H1 (cell line): Measurements from ENCODE around the gene ACBD4.

Experiments used
- ATF3 ChIP-seq: IDR thresholded peaks from 2 replicates; pipeline ENCODE4 v1.6.1; 2011; ENCODE audit warnings: low read depth, mild to moderate bottlenecking, low read length; ENCODE audit not compliant: insufficient read depth
- CBX5 ChIP-seq: fragments of 300-800, 300-1000 bp; sonication (generic); IDR thresholded peaks from 2 replicates; pipeline ENCODE4 v1.7.1; 2016; ENCODE audit warnings: antibody characterized with exemption, low read length, low read depth
- CHD1 ChIP-seq: IDR thresholded peaks from 2 replicates; pipeline ENCODE4 v1.6.1; 2012; ENCODE audit warnings: low read depth, low read length, improper control_type of control experiment
- CTCF ChIP-seq, 3 experiments: IDR thresholded peaks; 1 replicate in 2 of 3; 2 replicates in 1 of 3; pipeline versions ENCODE4 v1.5.1 to v1.6.1; 2011; ENCODE audit warnings: low read length in 3 of 3, mild to moderate bottlenecking in 3 of 3, inconsistent platforms in 2 of 3, low read depth in 1 of 3, moderate library complexity in 1 of 3; ENCODE audit not compliant: insufficient read depth in 1 of 3; ENCODE audit errors: control extremely low read depth in 1 of 3
- EZH2 ChIP-seq: fragments of 200-600 bp; sonication (generic); IDR thresholded peaks from 2 replicates; pipeline ENCODE4 v1.7.1; 2012; ENCODE audit warnings: low read depth, mild to moderate bottlenecking, moderate library complexity, low read length, inconsistent platforms; ENCODE audit not compliant: severe bottlenecking
- GABPA ChIP-seq: IDR thresholded peaks from 2 replicates; pipeline ENCODE4 v1.6.1; 2011; ENCODE audit warnings: mild to moderate bottlenecking, low read length, moderate library complexity, borderline replicate concordance; ENCODE audit not compliant: insufficient read depth
- KDM4A ChIP-seq: IDR thresholded peaks from one replicate; pipeline ENCODE4 v1.7.1; 2012; ENCODE audit warnings: low read depth, mild to moderate bottlenecking, moderate library complexity, low read length, inconsistent platforms; ENCODE audit not compliant: severe bottlenecking
- POLR2A ChIP-seq, 2 experiments: IDR thresholded peaks; 1 replicate in 1 of 2; 2 replicates in 1 of 2; pipeline ENCODE4 v1.6.1; 2011; ENCODE audit warnings: low read depth in 2 of 2, low read length in 2 of 2, mild to moderate bottlenecking in 2 of 2; ENCODE audit errors: control extremely low read depth in 1 of 2
- POLR2AphosphoS5 ChIP-seq: IDR thresholded peaks from 2 replicates; pipeline ENCODE4 v1.6.1; 2011; ENCODE audit warnings: low read depth, low read length
- POU5F1 ChIP-seq: IDR thresholded peaks from 2 replicates; pipeline ENCODE4 v1.6.1; 2011; ENCODE audit warnings: low read depth, mild to moderate bottlenecking, low read length, moderate library complexity
- SIN3A ChIP-seq, 2 experiments: IDR thresholded peaks in 1 of 2; conservative IDR thresholded peaks in 1 of 2; 2 replicates each; pipeline ENCODE4 v1.6.1; 2011 to 2012; ENCODE audit warnings: low read length in 2 of 2, improper control_type of control experiment in 1 of 2, low read depth in 1 of 2, mild to moderate bottlenecking in 1 of 2
- SRF ChIP-seq: IDR thresholded peaks from 2 replicates; pipeline ENCODE4 v1.6.1; 2011; ENCODE audit warnings: mild to moderate bottlenecking, low read depth, low read length, moderate library complexity
- ZNF274 ChIP-seq: IDR thresholded peaks from 2 replicates; pipeline ENCODE4 v1.7.0; 2012; ENCODE audit warnings: low read length, borderline replicate concordance; ENCODE audit errors: extremely low read depth

GRCh38 chr17:45087978-45088377 lies 47.5 kb upstream of the ACBD4 start:
- TF ChIP-seq CTCF (IDR thresholded peaks at IDR 0.05; ENCODE audit: control extremely low read depth in 1 of 3, insufficient read depth in 1 of 3, low read depth in 1 of 3, low read length in 3 of 3) (no peak), SRF (no peak), POU5F1 (no peak), CBX5 (no peak), GABPA (no peak), POLR2AphosphoS5 (no peak), EZH2 (no peak), KDM4A (no peak), POLR2A (IDR thresholded peaks at IDR 0.05; ENCODE audit: control extremely low read depth in 1 of 2, low read depth in 2 of 2, low read length in 2 of 2) (no peak), ZNF274 (no peak), SIN3A (conservative IDR thresholded peaks at IDR 0.05 in 1 of 2, IDR thresholded peaks at IDR 0.05 in 1 of 2; ENCODE audit: low read depth in 1 of 2, low read length in 2 of 2) (no peak), ATF3 (no peak), CHD1 (no peak)
